Sigmoid colon (tissue), 7 donors: Measurements from ENCODE around the gene NT5DC1. TPM values are rescaled to one million over a fixed set of nuclear protein-coding genes. Genes with fewer than 3 reads are reported as not detected.

Experiments
- DNase-seq: peaks from one replicate; pipeline ENCODE4 v3.0.0-alpha.2; 2019
- H3K27ac ChIP-seq, 4 donors: fragments of 200-600 bp; sonication (generic); one replicate each; pipeline ENCODE4 v1.5.1; 2016 to 2019; ENCODE audit warnings: mild to moderate bottlenecking in 1 of 4
- H3K27me3 ChIP-seq, 3 donors: fragments of 200-600 bp; sonication (generic); one replicate each; pipeline ENCODE4 v1.5.1; 2019; ENCODE audit warnings: mild to moderate bottlenecking in 1 of 3
- H3K36me3 ChIP-seq, 4 donors: fragments of 200-600 bp; sonication (generic); one replicate each; pipeline ENCODE4 v1.5.1; 2016 to 2019
- H3K4me1 ChIP-seq, 4 donors: fragments of 200-600 bp; sonication (generic); one replicate each; pipeline ENCODE4 v1.5.1; 2017 to 2019
- H3K4me3 ChIP-seq, 4 donors: fragments of 200-600 bp; sonication (generic); one replicate each; pipeline ENCODE4 v1.5.1; 2017 to 2019; ENCODE audit warnings: mild to moderate bottlenecking in 2 of 4, moderate library complexity in 1 of 4
- H3K9me3 ChIP-seq, 4 donors: fragments of 200-600 bp in 3 of 4; sonication (generic) in 3 of 4; one replicate each; pipeline versions ENCODE4 v1.5.1 to v1.6.1; 2013 to 2019
- EP300 ChIP-seq, 4 donors: sonication (generic); formaldehyde crosslinking; IDR thresholded peaks; one replicate each; pipeline ENCODE4 v1.6.1; 2017; ENCODE audit warnings: antibody characterized with exemption in 4 of 4
- POLR2A ChIP-seq, 2 donors: fragments of 450-650 bp; IDR thresholded peaks; one replicate each; pipeline ENCODE4 v1.6.1; 2016; ENCODE audit warnings: antibody characterized with exemption in 2 of 2, mild to moderate bottlenecking in 2 of 2, moderate library complexity in 2 of 2
- POLR2AphosphoS5 ChIP-seq, 4 donors: sonication (generic); formaldehyde crosslinking; IDR thresholded peaks; one replicate each; pipeline ENCODE4 v1.6.1; 2017; ENCODE audit warnings: antibody characterized with exemption in 4 of 4
- WGBS, 2 donors: extraction: QIAGEN DNeasy Blood & Tissue Kit; methylation state at CpG; one replicate each; pipeline ENCODE4 v1.1.7; 2013; 5-methylcytosine and 5-hydroxymethylcytosine counted together
- intact Hi-C: fragments of 100-400 bp; cut with DNase I; formaldehyde crosslinking; loops from one replicate; pipeline ENCODE4 v1.15.1; 2023
- polyA plus RNA-seq, 3 donors: library from polyadenylated mRNA; stranded (reverse); fragments of 200-250 nt; gene quantifications; one replicate each; pipeline ENCODE4 v1.2.3, GENCODE V29; 2013
- total RNA-seq, 4 donors: library from RNA; depleted of rRNA; stranded (reverse); fragments of >200 nt; gene quantifications; one replicate each; pipeline ENCODE4 v1.1.0, GENCODE V29; 2016
- TF ChIP-seq, protein P1 (sequence below), 4 experiments: fragments of 450-650 bp in 3 of 4; fragments of 200-600 bp in 1 of 4; IDR thresholded peaks; one replicate each; pipeline ENCODE4 v1.5.1; 2016 to 2019; ENCODE audit warnings: antibody characterized with exemption in 4 of 4, mild to moderate bottlenecking in 3 of 4, moderate library complexity in 2 of 4
- donor health status: healthy with polysubstance abuse.
- donor health status: Bipolar disorder and iron deficiency.
- donor health status: healthy.

The NT5DC1 gene
- total and polyA plus RNA-seq, 7 donors = 8.2 to 21.7 (median 9.9) TPM

DNA sequence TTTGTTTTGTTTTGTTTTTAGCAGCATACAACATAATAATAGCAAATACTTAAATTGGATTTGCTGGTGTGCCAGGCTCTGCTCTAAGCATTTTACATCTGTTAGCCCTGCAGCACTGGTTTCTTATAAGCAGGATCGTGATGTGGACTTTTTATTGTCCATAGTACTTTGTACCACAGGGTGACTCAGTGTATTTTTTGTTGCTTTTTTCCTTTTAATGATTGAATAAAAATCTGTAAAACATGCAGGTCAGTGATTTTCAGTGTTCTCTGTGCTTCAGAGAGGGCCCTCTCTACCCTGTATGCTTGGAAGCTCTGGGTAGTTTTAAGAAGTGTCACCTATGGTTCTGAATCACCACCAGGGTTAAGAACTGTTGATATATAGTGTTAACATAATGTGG lies 4.0 kb downstream of the NT5DC1 start:
- no peaks in the 10 kb centered on the region for H3K9me3 ChIP-seq
- intact Hi-C loops = no loop called here
- no peak for DNase-seq
- H3K27ac ChIP-seq = no peak overlapping the region
- H3K4me1 ChIP-seq = peaks cover 0 to 22% (median 19%) of the 10 kb centered on the region in 4 donors
- WGBS, 2 donors = 17 to 72% methylated on average over 1 of the region's 1 CpG
- H3K36me3 ChIP-seq = peaks cover 0 to 22% (median 2%) of the 10 kb centered on the region in 4 donors
- no peak for TF ChIP-seq POLR2AphosphoS5 (IDR thresholded peaks at IDR 0.05)
- no peak for TF ChIP-seq EP300 (IDR thresholded peaks at IDR 0.05)
- no peak for TF ChIP-seq POLR2A (IDR thresholded peaks at IDR 0.05)
- TF ChIP-seq, protein P1, sequence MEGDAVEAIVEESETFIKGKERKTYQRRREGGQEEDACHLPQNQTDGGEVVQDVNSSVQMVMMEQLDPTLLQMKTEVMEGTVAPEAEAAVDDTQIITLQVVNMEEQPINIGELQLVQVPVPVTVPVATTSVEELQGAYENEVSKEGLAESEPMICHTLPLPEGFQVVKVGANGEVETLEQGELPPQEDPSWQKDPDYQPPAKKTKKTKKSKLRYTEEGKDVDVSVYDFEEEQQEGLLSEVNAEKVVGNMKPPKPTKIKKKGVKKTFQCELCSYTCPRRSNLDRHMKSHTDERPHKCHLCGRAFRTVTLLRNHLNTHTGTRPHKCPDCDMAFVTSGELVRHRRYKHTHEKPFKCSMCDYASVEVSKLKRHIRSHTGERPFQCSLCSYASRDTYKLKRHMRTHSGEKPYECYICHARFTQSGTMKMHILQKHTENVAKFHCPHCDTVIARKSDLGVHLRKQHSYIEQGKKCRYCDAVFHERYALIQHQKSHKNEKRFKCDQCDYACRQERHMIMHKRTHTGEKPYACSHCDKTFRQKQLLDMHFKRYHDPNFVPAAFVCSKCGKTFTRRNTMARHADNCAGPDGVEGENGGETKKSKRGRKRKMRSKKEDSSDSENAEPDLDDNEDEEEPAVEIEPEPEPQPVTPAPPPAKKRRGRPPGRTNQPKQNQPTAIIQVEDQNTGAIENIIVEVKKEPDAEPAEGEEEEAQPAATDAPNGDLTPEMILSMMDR (IDR thresholded peaks at IDR 0.05) = no peak
- no peak overlapping the region for H3K4me3 ChIP-seq
- no peaks in the 10 kb centered on the region for H3K27me3 ChIP-seq

DNA sequence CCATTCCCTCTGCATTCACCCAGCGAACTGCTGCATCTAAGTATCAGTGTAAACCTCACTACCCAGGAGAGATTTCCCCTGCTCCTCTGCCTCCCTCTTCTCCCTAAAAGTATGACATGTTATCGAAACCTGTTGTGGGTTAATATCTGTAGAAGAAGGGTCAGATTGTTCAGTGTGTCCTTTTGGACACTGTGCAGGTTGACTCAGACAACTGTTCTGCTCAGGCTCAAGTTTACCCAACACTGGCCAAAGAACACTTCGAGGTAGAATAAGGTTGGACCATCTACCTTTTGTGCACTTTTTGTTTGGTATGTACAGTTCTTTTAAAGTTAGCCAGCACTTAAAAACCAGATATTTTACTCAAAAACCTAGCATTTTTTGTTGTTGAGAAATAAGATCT lies 4.6 kb downstream of the NT5DC1 start:
- 90 to 93% methylated on average over 3 of the region's 3 CpGs for whole genome bisulfite sequencing, 2 donors
- no peak for DNase-seq
- TF ChIP-seq, protein P1 (IDR thresholded peaks at IDR 0.05) = no peak
- no peak for TF ChIP-seq POLR2A (IDR thresholded peaks at IDR 0.05)
- no peak for TF ChIP-seq EP300 (IDR thresholded peaks at IDR 0.05)
- TF ChIP-seq POLR2AphosphoS5 (IDR thresholded peaks at IDR 0.05) = no peak
- H3K27me3 ChIP-seq = no peaks in the 10 kb centered on the region
- no peak overlapping the region for H3K27ac ChIP-seq
- no peak overlapping the region for H3K4me3 ChIP-seq
- H3K9me3 ChIP-seq = no peaks in the 10 kb centered on the region
- intact Hi-C loops = no loop called here
- H3K36me3 ChIP-seq = peaks cover 1 to 28% (median 4%) of the 10 kb centered on the region in 4 donors
- H3K4me1 ChIP-seq = peaks cover 0 to 22% (median 19%) of the 10 kb centered on the region in 4 donors

DNA sequence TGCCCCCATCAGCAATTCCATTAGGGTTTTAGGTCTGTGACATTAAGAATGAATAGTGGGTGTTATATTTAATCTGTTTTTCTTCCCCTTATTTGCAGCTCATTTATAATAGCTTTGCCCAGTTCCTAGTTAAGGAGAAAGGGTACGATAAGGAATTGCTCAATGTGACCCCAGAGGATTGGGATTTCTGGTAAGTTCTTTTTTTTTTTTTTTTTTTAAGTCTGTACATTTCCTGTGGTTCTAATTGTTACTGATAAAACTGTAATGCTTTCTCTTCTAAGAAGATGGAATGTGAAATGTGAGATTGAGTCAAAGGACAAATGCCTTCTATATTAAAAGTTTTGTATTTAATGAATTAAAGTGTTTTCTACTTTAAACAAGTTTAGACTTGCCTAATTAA lies 5.5 kb downstream of the NT5DC1 start:
- WGBS, 2 donors = 62 to 66% methylated on average over 1 of the region's 1 CpG
- Histone ChIP-seq H3K4me1 (peaks cover 0 to 22% (median 19%) of the 10 kb centered on the region in 4 donors), H3K36me3 (peaks cover 5 to 37% (median 10%) of the 10 kb centered on the region in 4 donors), H3K9me3 (no peaks in the 10 kb centered on the region), H3K27me3 (no peaks in the 10 kb centered on the region), H3K27ac (no peak overlapping the region), H3K4me3 (no peak overlapping the region)
- intact Hi-C loops = no loop called here
- no peak for DNase-seq
- no peak for TF ChIP-seq POLR2AphosphoS5 (IDR thresholded peaks at IDR 0.05)
- TF ChIP-seq POLR2A (IDR thresholded peaks at IDR 0.05) = no peak
- TF ChIP-seq EP300 (IDR thresholded peaks at IDR 0.05) = no peak
- TF ChIP-seq, protein P1 (IDR thresholded peaks at IDR 0.05) = no peak

DNA sequence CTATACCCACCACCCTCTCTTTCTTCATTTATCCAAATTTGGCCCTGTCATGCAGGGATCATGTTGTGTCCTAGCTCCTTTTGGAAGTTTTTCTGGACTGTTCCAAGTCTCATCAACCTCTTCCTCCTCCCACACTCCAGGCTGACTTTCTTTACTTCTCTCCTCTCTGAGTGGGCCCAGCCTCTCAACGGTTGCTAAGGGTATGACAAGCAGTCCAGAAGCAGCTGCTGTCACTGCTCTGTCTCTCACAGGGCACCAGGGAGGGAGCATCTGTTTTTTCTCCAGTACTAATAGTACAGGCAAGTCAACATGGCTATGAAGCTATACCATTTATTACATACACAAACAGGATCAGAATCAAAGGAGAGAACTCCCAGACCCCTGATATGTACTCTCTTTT lies 8.2 kb downstream of the NT5DC1 start:
- no peak for DNase-seq
- peaks cover 5 to 64% (median 12%) of the 10 kb centered on the region in 4 donors for H3K36me3 ChIP-seq
- H3K9me3 ChIP-seq = no peaks in the 10 kb centered on the region
- 47 to 65% methylated on average over 1 of the region's 1 CpG for WGBS, 2 donors
- H3K27me3 ChIP-seq = no peaks in the 10 kb centered on the region
- TF ChIP-seq EP300 (IDR thresholded peaks at IDR 0.05) (no peak), POLR2A (IDR thresholded peaks at IDR 0.05) (no peak), POLR2AphosphoS5 (IDR thresholded peaks at IDR 0.05) (no peak)
- TF ChIP-seq, protein P1 (IDR thresholded peaks at IDR 0.05) = no peak
- no peak overlapping the region for H3K27ac ChIP-seq
- H3K4me3 ChIP-seq = no peak overlapping the region
- intact Hi-C loops = no loop called here
- H3K4me1 ChIP-seq = peaks cover 0 to 12% (median 6%) of the 10 kb centered on the region in 4 donors
